Measurements from ENCODE around the gene DPM3.

DNA sequence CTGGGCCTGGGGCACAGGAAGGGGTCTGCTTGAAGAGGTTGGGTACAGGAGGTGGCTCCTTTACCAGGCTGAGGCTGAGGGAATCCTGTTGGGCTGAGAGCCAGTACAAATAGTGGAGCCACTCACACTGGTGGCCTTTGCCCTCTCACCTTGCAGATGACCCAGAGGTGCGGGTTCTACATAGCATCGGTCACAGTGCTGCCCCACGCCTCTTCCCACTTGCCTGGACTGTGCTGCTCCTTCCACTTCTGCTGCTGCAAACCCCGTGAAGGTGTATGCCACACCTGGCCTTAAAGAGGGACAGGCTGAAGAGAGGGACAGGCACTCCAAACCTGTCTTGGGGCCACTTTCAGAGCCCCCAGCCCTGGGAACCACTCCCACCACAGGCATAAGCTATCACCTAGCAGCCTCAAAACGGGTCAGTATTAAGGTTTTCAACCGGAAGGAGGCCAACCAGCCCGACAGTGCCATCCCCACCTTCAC is 6.5 kb downstream of the DPM3 start:
- TF ChIP-seq, protein P1, sequence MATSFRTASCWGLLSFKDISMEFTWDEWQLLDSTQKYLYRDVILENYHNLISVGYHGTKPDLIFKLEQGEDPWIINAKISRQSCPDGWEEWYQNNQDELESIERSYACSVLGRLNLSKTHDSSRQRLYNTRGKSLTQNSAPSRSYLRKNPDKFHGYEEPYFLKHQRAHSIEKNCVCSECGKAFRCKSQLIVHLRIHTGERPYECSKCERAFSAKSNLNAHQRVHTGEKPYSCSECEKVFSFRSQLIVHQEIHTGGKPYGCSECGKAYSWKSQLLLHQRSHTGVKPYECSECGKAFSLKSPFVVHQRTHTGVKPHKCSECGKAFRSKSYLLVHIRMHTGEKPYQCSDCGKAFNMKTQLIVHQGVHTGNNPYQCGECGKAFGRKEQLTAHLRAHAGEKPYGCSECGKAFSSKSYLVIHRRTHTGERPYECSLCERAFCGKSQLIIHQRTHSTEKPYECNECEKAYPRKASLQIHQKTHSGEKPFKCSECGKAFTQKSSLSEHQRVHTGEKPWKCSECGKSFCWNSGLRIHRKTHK (tag by site-specific recombination; IDR thresholded peaks at IDR 0.05): no peak
- TF ChIP-seq, protein P2, sequence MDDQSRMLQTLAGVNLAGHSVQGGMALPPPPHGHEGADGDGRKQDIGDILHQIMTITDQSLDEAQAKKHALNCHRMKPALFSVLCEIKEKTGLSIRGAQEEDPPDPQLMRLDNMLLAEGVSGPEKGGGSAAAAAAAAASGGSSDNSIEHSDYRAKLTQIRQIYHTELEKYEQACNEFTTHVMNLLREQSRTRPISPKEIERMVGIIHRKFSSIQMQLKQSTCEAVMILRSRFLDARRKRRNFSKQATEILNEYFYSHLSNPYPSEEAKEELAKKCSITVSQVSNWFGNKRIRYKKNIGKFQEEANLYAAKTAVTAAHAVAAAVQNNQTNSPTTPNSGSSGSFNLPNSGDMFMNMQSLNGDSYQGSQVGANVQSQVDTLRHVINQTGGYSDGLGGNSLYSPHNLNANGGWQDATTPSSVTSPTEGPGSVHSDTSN (CRISPR knock-in tag; IDR thresholded peaks at IDR 0.05): no peak
- TF ChIP-seq REPIN1 (tag by site-specific recombination; IDR thresholded peaks at IDR 0.05; ENCODE audit: low read depth) (no peak), KLF16 (tag by site-specific recombination; IDR thresholded peaks at IDR 0.05) (no peak), ZNF776 (tag by site-specific recombination; IDR thresholded peaks at IDR 0.05; ENCODE audit: borderline replicate concordance) (no peak), ZNF501 (tag by site-specific recombination; IDR thresholded peaks at IDR 0.05) (no peak), ZNF529 (tag by site-specific recombination; IDR thresholded peaks at IDR 0.05; ENCODE audit: insufficient replicate concordance) (no peak), ZBTB1 (tag by site-specific recombination; IDR thresholded peaks at IDR 0.05) (no peak)
- TF ChIP-seq, protein P3, sequence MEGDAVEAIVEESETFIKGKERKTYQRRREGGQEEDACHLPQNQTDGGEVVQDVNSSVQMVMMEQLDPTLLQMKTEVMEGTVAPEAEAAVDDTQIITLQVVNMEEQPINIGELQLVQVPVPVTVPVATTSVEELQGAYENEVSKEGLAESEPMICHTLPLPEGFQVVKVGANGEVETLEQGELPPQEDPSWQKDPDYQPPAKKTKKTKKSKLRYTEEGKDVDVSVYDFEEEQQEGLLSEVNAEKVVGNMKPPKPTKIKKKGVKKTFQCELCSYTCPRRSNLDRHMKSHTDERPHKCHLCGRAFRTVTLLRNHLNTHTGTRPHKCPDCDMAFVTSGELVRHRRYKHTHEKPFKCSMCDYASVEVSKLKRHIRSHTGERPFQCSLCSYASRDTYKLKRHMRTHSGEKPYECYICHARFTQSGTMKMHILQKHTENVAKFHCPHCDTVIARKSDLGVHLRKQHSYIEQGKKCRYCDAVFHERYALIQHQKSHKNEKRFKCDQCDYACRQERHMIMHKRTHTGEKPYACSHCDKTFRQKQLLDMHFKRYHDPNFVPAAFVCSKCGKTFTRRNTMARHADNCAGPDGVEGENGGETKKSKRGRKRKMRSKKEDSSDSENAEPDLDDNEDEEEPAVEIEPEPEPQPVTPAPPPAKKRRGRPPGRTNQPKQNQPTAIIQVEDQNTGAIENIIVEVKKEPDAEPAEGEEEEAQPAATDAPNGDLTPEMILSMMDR (tag by site-specific recombination; IDR thresholded peaks at IDR 0.05): no peak
